ENCODE measurements around the gene SPATA19.

SPATA19 gene

GRCh38 chr11:133795088-133795487 is 50.2 kb downstream of the SPATA19 start:
- no peaks in the 10 kb centered on the region for H3K27me3 ChIP-seq (ENCODE audit: insufficient read depth, low read length)
- H3K4me1 ChIP-seq (ENCODE audit: insufficient read depth, low read length) = no peaks in the 10 kb centered on the region
- no peaks in the 10 kb centered on the region; the same call in 1 of the 2 replicates for H3K9me3 ChIP-seq (ENCODE audit: insufficient read depth, low read depth, low read length)
- no peak overlapping the region for H3K9ac ChIP-seq (ENCODE audit: low read depth, low read length)
- no peaks in the 10 kb centered on the region for H3K36me3 ChIP-seq (ENCODE audit: insufficient read depth, low read depth, low read length)
- H3K27ac ChIP-seq (ENCODE audit: low read length) = no peak overlapping the region
- no peak overlapping the region for H3K4me3 ChIP-seq (ENCODE audit: low read length)

- no peaks in the 10 kb centered on the region; the same call in 1 of the 2 replicates for H3K9me3 ChIP-seq (ENCODE audit: insufficient read depth, low read depth, low read length)
- no peak overlapping the region for H3K4me3 ChIP-seq (ENCODE audit: low read length)
- H3K27ac ChIP-seq (ENCODE audit: low read length) = no peak overlapping the region
- no peak overlapping the region for H3K9ac ChIP-seq (ENCODE audit: low read depth, low read length)
- no peaks in the 10 kb centered on the region for H3K36me3 ChIP-seq (ENCODE audit: insufficient read depth, low read depth, low read length)
- H3K4me1 ChIP-seq (ENCODE audit: insufficient read depth, low read length) = no peaks in the 10 kb centered on the region
- H3K27me3 ChIP-seq (ENCODE audit: insufficient read depth, low read length) = peaks cover under 1% of the 10 kb centered on the region; the same call in 1 of the 2 replicates
Observed at GRCh38 chr11:133794205-133794604, 51.1 kb downstream of the SPATA19 start.

- Histone ChIP-seq H3K9ac (ENCODE audit: low read depth, low read length) (no peak overlapping the region), H3K9me3 (ENCODE audit: insufficient read depth, low read depth, low read length) (no peaks in the 10 kb centered on the region; the same call in 1 of the 2 replicates), H3K27ac (ENCODE audit: low read length) (no peak overlapping the region)
Observed at GRCh38 chr11:133793271-133794035, 51.9 kb downstream of the SPATA19 start.

GRCh38 chr11:133790995-133791394 is 54.3 kb downstream of the SPATA19 start:
- Histone ChIP-seq H3K4me1 (ENCODE audit: insufficient read depth, low read length) (no peaks in the 10 kb centered on the region), H3K27me3 (ENCODE audit: insufficient read depth, low read length) (peaks cover 28% of the 10 kb centered on the region), H3K36me3 (ENCODE audit: insufficient read depth, low read depth, low read length) (no peaks in the 10 kb centered on the region), H3K4me3 (ENCODE audit: low read length) (no peak overlapping the region), H3K27ac (ENCODE audit: low read length) (no peak overlapping the region), H3K9ac (ENCODE audit: low read depth, low read length) (no peak overlapping the region), H3K9me3 (ENCODE audit: insufficient read depth, low read depth, low read length) (no peaks in the 10 kb centered on the region; the same call in 1 of the 2 replicates)

More at GRCh38 chr11:133793271-133794035, 51.9 kb downstream of the SPATA19 start:
- H3K27me3 ChIP-seq (ENCODE audit: insufficient read depth, low read length) = peaks cover 8% of the 10 kb centered on the region
- no peaks in the 10 kb centered on the region for H3K4me1 ChIP-seq (ENCODE audit: insufficient read depth, low read length)
- no peak overlapping the region for H3K4me3 ChIP-seq (ENCODE audit: low read length)
- no peaks in the 10 kb centered on the region for H3K36me3 ChIP-seq (ENCODE audit: insufficient read depth, low read depth, low read length)
